Ammon's horn (tissue), 1 donor: ENCODE data around the gene WFDC6.

Experiments
- DNase-seq: peaks from one replicate; pipeline ENCODE4 v3.0.0-alpha.2; 2016; ENCODE audit warnings: low spot score

Gene WFDC6

DNA sequence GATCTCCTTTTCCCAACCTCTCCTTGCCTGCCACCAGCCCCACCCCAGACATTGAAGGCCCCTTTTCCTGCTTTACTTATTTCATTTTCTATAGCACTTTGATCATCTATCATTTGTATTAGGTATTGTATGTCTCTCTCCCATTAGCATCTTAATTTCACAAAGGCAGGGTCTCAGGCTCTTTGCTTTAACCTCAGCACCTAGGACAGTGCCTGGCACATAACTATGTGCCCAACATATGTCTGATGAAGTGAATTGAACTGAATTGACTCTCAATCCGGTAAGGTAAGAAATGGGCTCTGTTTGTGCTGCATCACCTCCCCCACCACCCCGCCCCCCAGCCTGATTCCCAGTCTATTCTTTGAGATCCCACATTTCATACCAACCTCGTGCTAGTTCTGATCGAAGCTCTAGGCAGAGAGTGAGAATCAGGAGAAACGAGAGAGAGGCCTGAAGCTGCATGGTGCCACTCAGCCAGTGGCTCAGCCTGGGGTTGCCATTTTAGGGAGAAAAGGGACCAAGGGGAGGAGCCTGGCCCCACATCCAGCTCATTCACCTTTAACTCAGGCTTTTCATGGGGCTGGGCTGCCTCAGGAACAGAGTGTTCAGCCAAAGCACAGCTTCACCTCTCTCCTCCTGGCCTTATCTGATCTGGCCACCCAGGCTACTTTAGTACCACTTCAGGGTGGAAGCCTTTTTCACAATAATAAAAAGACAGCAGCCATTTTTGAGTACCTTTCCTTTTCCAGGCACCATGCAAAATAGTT is 24.0 kb downstream of the WFDC6 start, which contains the start of gene SPINT3:
Gene SPINT3 (minus strand): TSS at position 476 of the 767 bp plus-strand sequence. CDS start 14 bp downstream, at position 462.
- DNase-seq = no peak

- DNase-seq = no peak
These were observed 28.9 kb downstream of the WFDC6 start for GRCh38 chr20:45510242-45510862.

DNA sequence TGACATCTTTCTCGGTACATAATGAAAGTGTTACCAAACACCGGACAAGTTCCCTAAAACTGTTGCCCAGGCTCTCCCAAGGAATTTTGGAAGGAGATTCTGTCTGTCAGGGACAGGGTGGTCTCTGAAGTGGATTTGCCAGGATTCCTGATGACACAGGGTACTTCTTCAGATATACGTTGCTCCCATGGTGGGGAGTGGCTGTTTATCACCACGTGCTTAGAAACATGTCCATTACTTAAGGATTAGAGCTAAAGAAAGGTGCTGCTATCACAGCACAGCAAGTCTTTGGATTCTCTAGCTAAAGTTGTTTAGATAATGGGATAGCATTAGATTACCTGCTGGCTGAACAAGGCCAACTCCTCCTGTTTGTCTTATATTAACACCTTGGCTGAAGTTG is 30.2 kb downstream of the WFDC6 start:
- no peak for DNase-seq

GRCh38 chr20:45508068-45508886 is 31.0 kb downstream of the WFDC6 start:
- DNase-seq = no peak

- DNase-seq = peak; percentile 2
These were observed 32.1 kb downstream of the WFDC6 start for GRCh38 chr20:45507011-45507820.

- DNase-seq = no peak
These were observed 32.9 kb downstream of the WFDC6 start for GRCh38 chr20:45506398-45506797.

DNA sequence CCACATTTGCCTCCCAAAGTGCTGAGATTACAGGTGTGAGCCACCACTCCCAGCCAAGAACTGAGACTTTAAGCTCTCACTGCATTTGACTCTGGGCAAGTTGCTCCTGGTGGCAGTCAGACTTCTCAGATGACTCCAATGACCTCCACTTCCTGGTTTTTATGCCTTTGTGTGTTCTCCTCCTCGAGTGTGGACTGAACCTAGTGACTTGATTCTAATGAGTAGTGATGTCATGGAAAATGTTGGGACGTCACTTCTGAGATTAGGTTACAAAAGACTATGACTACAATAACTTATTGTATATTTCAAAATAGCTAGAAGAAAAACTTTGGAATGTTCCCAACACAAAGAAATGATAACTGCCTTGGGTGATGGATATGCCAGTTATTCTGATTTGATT is 35.9 kb downstream of the WFDC6 start:
- DNase-seq = no peak

- DNase-seq = no peak
These were observed 36.7 kb downstream of the WFDC6 start for GRCh38 chr20:45502561-45502960.

- no peak for DNase-seq
These were observed 37.7 kb downstream of the WFDC6 start for GRCh38 chr20:45501600-45501999.

GRCh38 chr20:45500022-45500421 is 39.3 kb downstream of the WFDC6 start:
- DNase-seq = no peak

DNA sequence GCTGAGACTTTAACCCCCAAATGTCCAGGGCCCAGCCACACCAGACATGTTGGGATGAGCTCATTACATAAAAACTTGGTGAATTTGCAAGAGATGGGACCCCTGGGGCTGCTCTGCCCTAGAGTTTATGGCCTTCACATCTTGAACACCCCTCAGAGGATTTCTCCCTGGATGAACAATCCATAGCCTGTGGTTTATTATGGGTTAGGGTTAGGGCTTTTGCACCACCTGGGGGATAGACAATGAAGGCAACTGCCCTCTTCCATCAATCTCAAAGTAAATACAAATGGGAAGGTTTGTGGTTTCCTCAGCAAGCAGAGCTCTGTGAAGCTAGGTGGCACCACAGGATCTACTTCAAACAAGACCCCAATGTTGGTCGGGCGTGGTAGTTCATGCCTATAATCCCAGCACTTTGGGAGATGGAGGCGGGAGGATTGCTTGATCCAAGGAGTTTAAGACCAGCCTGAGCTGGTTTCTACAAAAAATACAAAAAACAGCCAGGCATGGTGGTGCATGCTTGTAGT is 41.2 kb downstream of the WFDC6 start:
- DNase-seq = no peak

DNA sequence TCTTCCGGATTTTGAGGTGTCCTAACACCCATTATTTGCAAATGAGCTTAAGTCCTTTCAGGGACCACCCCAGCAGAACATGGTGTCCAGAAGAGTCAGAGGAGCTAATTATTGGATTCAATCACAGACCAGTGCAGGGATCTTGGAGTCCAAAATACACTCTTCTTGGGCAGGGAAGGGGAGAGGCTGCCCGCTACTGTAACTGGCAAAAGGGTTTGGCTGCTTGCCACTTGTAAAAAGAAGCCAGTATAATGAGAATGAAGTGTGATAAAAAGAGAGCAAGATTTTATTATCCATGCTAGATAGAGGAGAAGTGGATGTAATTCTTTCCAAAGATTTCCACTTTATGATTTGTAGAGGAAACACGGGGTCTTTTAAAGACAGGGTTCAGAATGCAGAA is 43.1 kb downstream of the WFDC6 start:
- no peak for DNase-seq

GRCh38 chr20:45495501-45495941 is 43.8 kb downstream of the WFDC6 start:
- DNase-seq = no peak

DNA sequence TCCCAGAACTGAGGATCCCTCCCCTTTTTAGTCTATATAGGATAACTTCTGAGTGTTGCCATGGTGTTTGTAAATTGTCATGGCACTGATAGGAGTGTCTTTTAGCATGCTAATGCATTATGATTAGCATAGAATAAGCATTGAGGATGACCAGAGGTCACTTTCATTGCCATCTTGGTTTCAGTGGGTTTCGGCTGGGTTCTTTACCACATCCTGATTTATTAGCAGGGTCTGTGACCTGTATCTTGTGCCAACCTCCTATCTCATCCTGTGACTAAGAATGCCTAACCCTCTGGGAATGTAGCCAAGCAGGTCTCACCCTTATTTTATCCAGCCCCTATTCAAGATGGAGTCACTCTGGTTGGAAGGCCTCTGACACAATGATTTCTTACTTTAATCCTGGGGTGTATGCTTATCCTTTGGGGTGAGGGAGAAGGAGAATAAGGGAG is 50.2 kb downstream of the WFDC6 start:
- DNase-seq = no peak

DNA sequence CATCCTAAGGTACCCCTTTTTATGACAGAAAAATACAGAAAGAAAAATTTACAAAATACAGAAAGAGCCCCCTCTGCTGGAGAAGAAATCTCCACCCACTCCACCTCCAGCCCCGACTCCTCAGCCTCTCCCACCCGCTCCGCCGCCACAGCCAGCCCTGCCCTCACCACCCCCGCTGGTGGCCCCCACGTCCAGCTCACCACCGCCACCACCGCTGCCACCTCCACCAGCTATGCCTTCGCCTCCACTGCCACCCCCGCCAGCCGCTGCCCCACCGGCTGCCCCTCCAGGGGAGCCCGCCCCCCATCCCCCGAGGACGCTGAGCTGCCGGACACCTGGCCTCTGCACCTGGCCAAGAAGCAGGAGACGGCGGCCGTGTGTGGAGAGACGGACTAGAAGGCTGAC is 52.0 kb downstream of the WFDC6 start:
- DNase-seq = no peak

- DNase-seq = no peak
These were observed 53.9 kb downstream of the WFDC6 start for GRCh38 chr20:45485388-45485787.

DNA sequence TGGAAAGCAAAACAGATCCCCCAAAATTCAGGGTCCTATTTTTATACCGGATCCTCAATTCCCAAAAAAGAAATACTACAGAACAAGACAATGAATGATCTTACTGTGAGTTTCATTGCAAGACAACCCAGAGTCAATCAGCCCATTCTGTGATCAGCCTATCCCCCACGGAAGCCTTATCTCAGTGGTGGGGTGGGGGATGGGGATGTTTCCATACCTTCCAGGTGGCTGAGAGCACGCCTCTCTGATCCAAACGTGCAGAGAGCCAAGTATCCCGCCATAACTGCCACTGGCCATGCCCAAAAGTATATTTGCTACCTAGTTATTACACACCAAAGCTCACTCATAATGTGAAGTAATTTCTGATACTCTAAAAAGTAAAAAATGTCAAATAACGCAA is 54.6 kb downstream of the WFDC6 start:
- DNase-seq = no peak
